GM19452 (cell line): Measurements from ENCODE around the gene ANKS1A.
"Not testable (repeated sequence)": the region's sequence is repeated elsewhere in the genome, so short reads cannot be mapped to it uniquely, and the experiment has no call there.

Source experiments
- ATAC-seq: cut with Tn5 transposase; IDR thresholded peaks from one replicate; pipeline ENCODE4 v1.9.1; 2021; ENCODE audit not compliant: unreplicated experiment

The ANKS1A gene

GRCh38 chr6:34919651-34920050 is 30.6 kb downstream of the ANKS1A start:
- ATAC-seq, result no peak

- ATAC-seq, result no peak
Measured at GRCh38 chr6:34920097-34920496, 31.0 kb downstream of the ANKS1A start.

- no peak for ATAC-seq
Measured at GRCh38 chr6:34922177-34922663, 33.2 kb downstream of the ANKS1A start.

- no peak for ATAC-seq
Measured at GRCh38 chr6:34924831-34925625, 36.0 kb downstream of the ANKS1A start.

- no peak for ATAC-seq
Measured at GRCh38 chr6:34926655-34927054, 37.6 kb downstream of the ANKS1A start.

- no peak for ATAC-seq
Measured at GRCh38 chr6:34928220-34928619, 39.2 kb downstream of the ANKS1A start.

GRCh38 chr6:34928695-34929094 is 39.6 kb downstream of the ANKS1A start:
- ATAC-seq, result no peak

GRCh38 chr6:34929241-34929978 is 40.4 kb downstream of the ANKS1A start:
- no peak for ATAC-seq

- no peak for ATAC-seq
Measured at GRCh38 chr6:34930221-34930620, 41.2 kb downstream of the ANKS1A start.

GRCh38 chr6:34932202-34932601 is 43.1 kb downstream of the ANKS1A start:
- not testable (repeated sequence) for ATAC-seq

- no peak for ATAC-seq
Measured at GRCh38 chr6:34934516-34934915, 45.5 kb downstream of the ANKS1A start.

GRCh38 chr6:34938268-34938667 is 49.2 kb downstream of the ANKS1A start:
- no peak for ATAC-seq

GRCh38 chr6:34940030-34940434 is 51.0 kb downstream of the ANKS1A start:
- ATAC-seq, result no peak

GRCh38 chr6:34941421-34941820 is 52.4 kb downstream of the ANKS1A start:
- ATAC-seq, result no peak

- ATAC-seq, result no peak
Measured at GRCh38 chr6:34945317-34945716, 56.3 kb downstream of the ANKS1A start.

GRCh38 chr6:34947561-34947960 is 58.5 kb downstream of the ANKS1A start:
- ATAC-seq, result no peak

GRCh38 chr6:34949636-34950035 is 60.6 kb downstream of the ANKS1A start:
- ATAC-seq, result no peak

- no peak for ATAC-seq
Measured at GRCh38 chr6:34950849-34951248, 61.8 kb downstream of the ANKS1A start.

- ATAC-seq, result no peak
Measured at GRCh38 chr6:34951731-34952130, 62.7 kb downstream of the ANKS1A start.

GRCh38 chr6:34953061-34954025 is 64.3 kb downstream of the ANKS1A start:
- no peak for ATAC-seq

- no peak for ATAC-seq
Measured at GRCh38 chr6:34955442-34955841, 66.4 kb downstream of the ANKS1A start.
